OCI-LY7 (cell line): Measurements from ENCODE around the gene ATP6V0D1.

ENCODE experiments used
- CTCF ChIP-seq: fragments of 200-600 bp; sonication (generic); conservative IDR thresholded peaks from 2 replicates; pipeline ENCODE4 v1.5.1; 2014; ENCODE audit warnings: mild to moderate bottlenecking, antibody characterized with exemption, low read length, moderate library complexity, mixed read lengths
- EZH2phosphoT487 ChIP-seq: fragments of 200-600 bp; sonication (generic); IDR thresholded peaks from 2 replicates; pipeline ENCODE4 v1.6.1; 2018; ENCODE audit warnings: low read depth, borderline replicate concordance, mild to moderate bottlenecking, mixed run types, antibody characterized with exemption, low read length, moderate library complexity, mixed read lengths

DNA sequence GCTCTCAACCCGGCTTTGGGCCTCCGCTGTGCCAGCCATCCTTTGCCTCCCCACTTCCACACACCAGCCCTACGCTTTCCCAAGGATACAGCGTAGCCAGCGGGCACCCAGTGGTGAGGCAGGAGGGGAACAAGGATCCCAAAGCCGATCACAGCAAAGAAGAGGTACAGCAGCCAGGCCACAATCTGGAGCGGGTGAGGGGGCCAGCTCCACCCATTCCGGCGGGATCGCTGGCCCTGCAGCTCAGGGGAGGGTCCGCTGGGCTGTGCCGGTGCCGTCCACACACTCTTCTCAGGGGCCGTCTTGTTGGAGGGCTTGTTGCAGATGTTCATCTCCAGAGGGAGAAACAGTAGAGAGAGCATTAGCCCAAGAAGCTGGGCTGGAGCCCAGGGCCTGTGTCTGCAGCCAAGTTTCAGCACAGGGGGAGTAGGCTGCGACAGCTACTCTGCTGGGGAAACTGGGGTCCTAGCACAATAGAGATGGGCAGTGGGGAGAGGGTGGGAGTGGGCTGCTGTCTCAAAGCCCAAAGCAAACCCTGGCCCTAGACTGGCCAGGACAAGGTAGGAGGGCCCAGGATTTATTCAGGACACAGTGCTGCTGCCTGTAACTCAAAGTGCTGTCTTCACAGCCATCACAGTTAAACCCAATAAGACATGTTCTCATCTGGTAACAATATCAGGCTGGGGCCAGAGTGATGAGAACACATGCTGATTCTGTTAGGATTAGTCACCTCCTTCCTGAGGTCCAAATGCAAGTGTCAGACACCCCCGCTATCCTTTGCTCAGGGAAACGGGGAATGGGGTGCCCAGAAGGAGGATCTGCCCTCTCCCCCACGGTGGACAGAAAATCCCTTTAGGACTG, 74.6 kb downstream of the ATP6V0D1 start:
- TF ChIP-seq CTCF (no peak), EZH2phosphoT487 (no peak)
